H1 (cell line): ENCODE measurements around the gene F8. TPM values are rescaled to one million over a fixed set of nuclear protein-coding genes. Genes with fewer than 3 reads are reported as not detected.

Experiments used
- CTCF ChIA-PET: fragments of 300-600 bp; sonication (Branson Sonifier 250); formaldehyde crosslinking; loops from one replicate; lab custom pipeline; 2021; ENCODE audit not compliant: partially characterized antibody; lab: Charles Lee
- POLR2A ChIA-PET: fragments of 300-600 bp; sonication (Branson Sonifier 250); formaldehyde crosslinking; loops from one replicate; lab custom pipeline; 2021; ENCODE audit warnings: inconsistent platforms; ENCODE audit not compliant: partially characterized antibody; lab: Charles Lee
- DNase-seq, 2 experiments: peaks; one replicate each; pipeline versions ENCODE4 v3.0.0 to v3.0.0-alpha.2; 2010 to 2022; ENCODE audit warnings: low spot score in 2 of 2, low read depth in 1 of 2, mixed read lengths in 1 of 2
- FAIRE-seq: peaks from 2 replicates; lab custom pipeline; 2011; peaks lifted over from hg19 to GRCh38; lab: Jason Lieb, UNC
- H2AFZ ChIP-seq: 2 replicates; pipeline ENCODE4 v1.8.1; 2012; ENCODE audit warnings: low read length, inconsistent platforms
- H2AK5ac ChIP-seq: 2 replicates; pipeline ENCODE4 v1.6.1; 2013; ENCODE audit warnings: low read depth, low read length
- H2BK120ac ChIP-seq: replicated peaks from 2 replicates; pipeline ENCODE3; 2013; ENCODE audit warnings: low read depth, low read length, inconsistent platforms
- H2BK12ac ChIP-seq: 2 replicates; pipeline ENCODE4 v1.6.1; 2013; ENCODE audit warnings: low read depth, low read length
- H2BK15ac ChIP-seq: 2 replicates; pipeline ENCODE4 v1.6.1; 2013; ENCODE audit warnings: low read length
- H2BK20ac ChIP-seq: 2 replicates; pipeline ENCODE4 v1.6.1; 2013; ENCODE audit warnings: low read length
- H2BK5ac ChIP-seq: 2 replicates; pipeline ENCODE4 v1.6.1; 2013; ENCODE audit warnings: low read depth, low read length
- H3K14ac ChIP-seq: 2 replicates; pipeline ENCODE4 v1.6.1; 2013; ENCODE audit warnings: inconsistent platforms; ENCODE audit not compliant: insufficient read length
- H3K18ac ChIP-seq: 2 replicates; pipeline ENCODE4 v1.6.1; 2013; ENCODE audit warnings: low read length; ENCODE audit errors: extremely low read depth
- H3K23ac ChIP-seq: 2 replicates; pipeline ENCODE4 v1.6.1; 2013; ENCODE audit warnings: inconsistent platforms; ENCODE audit not compliant: insufficient read length
- H3K23me2 ChIP-seq: 2 replicates; pipeline ENCODE4 v1.6.1; 2013; ENCODE audit warnings: low read depth, low read length
- H3K27ac ChIP-seq: 2 replicates; pipeline ENCODE4 v1.6.1; 2011; ENCODE audit warnings: low read depth, low read length, inconsistent platforms
- H3K27me3 ChIP-seq, 4 experiments: replicated peaks in 1 of 4; 1 replicate in 1 of 4; 2 replicates in 3 of 4; pipeline versions ENCODE4 v1.6.1 to v1.8.1; 2011 to 2013; ENCODE audit warnings: low read length in 3 of 4, mild to moderate bottlenecking in 3 of 4, inconsistent platforms in 2 of 4, mixed read lengths in 2 of 4, moderate library complexity in 1 of 4; ENCODE audit not compliant: control insufficient read depth in 3 of 4, insufficient read depth in 3 of 4; ENCODE audit errors: extremely low read depth in 1 of 4
- H3K36me3 ChIP-seq, 4 experiments: 2 replicates each; pipeline versions ENCODE4 v1.6.1 to v1.8.1; 2011 to 2013; ENCODE audit warnings: mild to moderate bottlenecking in 4 of 4, low read length in 3 of 4, moderate library complexity in 2 of 4, control low read depth in 1 of 4, inconsistent platforms in 1 of 4; ENCODE audit not compliant: insufficient read depth in 4 of 4, control insufficient read depth in 2 of 4
- H3K4ac ChIP-seq: replicated peaks from 2 replicates; pipeline ENCODE3; 2013; ENCODE audit warnings: low read length, low read depth, mixed read lengths, inconsistent platforms; ENCODE audit not compliant: insufficient read length
- H3K4me1 ChIP-seq, 4 experiments: replicated peaks in 1 of 4; 1 replicate in 1 of 4; 2 replicates in 3 of 4; pipeline versions ENCODE4 v1.6.1 to v1.8.1; 2011 to 2013; ENCODE audit warnings: low read length in 3 of 4, inconsistent platforms in 2 of 4, mixed read lengths in 1 of 4; ENCODE audit not compliant: insufficient read depth in 4 of 4, control insufficient read depth in 3 of 4
- H3K4me2 ChIP-seq, 2 experiments: 2 replicates each; pipeline versions ENCODE4 v1.6.1 to v1.8.1; 2011 to 2013; ENCODE audit warnings: low read depth in 2 of 2, low read length in 2 of 2, control low read depth in 1 of 2, inconsistent platforms in 1 of 2, mild to moderate bottlenecking in 1 of 2; ENCODE audit not compliant: insufficient read depth in 1 of 2
- H3K4me3 ChIP-seq, 4 experiments: fragments of 200-600, 300-600 bp in 1 of 4; sonication (generic), shearing (Covaris generic), sonication (Bioruptor Twin) in 1 of 4; 2 replicates each; pipeline versions ENCODE4 v1.5.1 to v1.8.1; 2011 to 2016; ENCODE audit warnings: low read length in 4 of 4, low read depth in 3 of 4, control low read depth in 2 of 4, inconsistent platforms in 2 of 4, mild to moderate bottlenecking in 2 of 4, mixed read lengths in 1 of 4, moderate library complexity in 1 of 4; ENCODE audit not compliant: insufficient read depth in 2 of 4; ENCODE audit errors: extremely low read depth in 1 of 4
- H3K56ac ChIP-seq: replicated peaks from 2 replicates; pipeline ENCODE3; 2013; ENCODE audit warnings: low read depth, mild to moderate bottlenecking, mixed read lengths, low read length, inconsistent platforms; ENCODE audit not compliant: insufficient read length
- H3K79me1 ChIP-seq: 2 replicates; pipeline ENCODE4 v1.6.1; 2013; ENCODE audit warnings: low read depth, low read length, control low read depth
- H3K79me2 ChIP-seq, 2 experiments: 2 replicates each; pipeline versions ENCODE4 v1.6.1 to v1.8.1; 2012 to 2013; ENCODE audit warnings: low read length in 2 of 2, mild to moderate bottlenecking in 2 of 2, inconsistent platforms in 1 of 2; ENCODE audit not compliant: insufficient read depth in 2 of 2, control insufficient read depth in 1 of 2
- H3K9ac ChIP-seq, 4 experiments: replicated peaks in 1 of 4; 1 replicate in 1 of 4; 2 replicates in 3 of 4; pipeline versions ENCODE4 v1.6.1 to v1.8.1; 2011 to 2013; ENCODE audit warnings: low read depth in 3 of 4, low read length in 3 of 4, control low read depth in 2 of 4, mild to moderate bottlenecking in 2 of 4, moderate library complexity in 2 of 4, inconsistent platforms in 1 of 4; ENCODE audit errors: extremely low read depth in 1 of 4
- H3K9me3 ChIP-seq, 2 experiments: 2 replicates each; pipeline versions ENCODE4 v1.6.1 to v1.8.1; 2012 to 2013; ENCODE audit warnings: mild to moderate bottlenecking in 2 of 2, moderate library complexity in 2 of 2, control low read depth in 1 of 2, inconsistent platforms in 1 of 2, low read depth in 1 of 2, low read length in 1 of 2, mixed read lengths in 1 of 2; ENCODE audit not compliant: insufficient read depth in 2 of 2
- H4K20me1 ChIP-seq, 2 experiments: replicated peaks in 1 of 2; 2 replicates each; pipeline versions ENCODE3 to v1.8.1; 2011 to 2013; ENCODE audit warnings: inconsistent platforms in 2 of 2, low read length in 2 of 2, mild to moderate bottlenecking in 1 of 2; ENCODE audit not compliant: insufficient read depth in 2 of 2, control insufficient read depth in 1 of 2
- H4K5ac ChIP-seq: 2 replicates; pipeline ENCODE4 v1.6.1; 2013; ENCODE audit warnings: low read length, low read depth, mixed read lengths, inconsistent platforms; ENCODE audit not compliant: insufficient read length
- H4K8ac ChIP-seq: 2 replicates; pipeline ENCODE4 v1.8.0; 2013; ENCODE audit warnings: mild to moderate bottlenecking, moderate library complexity, low read length, inconsistent platforms; ENCODE audit not compliant: insufficient read depth; ENCODE audit errors: extremely low read depth
- H4K91ac ChIP-seq: replicated peaks from 2 replicates; pipeline ENCODE3; 2013; ENCODE audit warnings: low read length, mixed read lengths, inconsistent platforms; ENCODE audit not compliant: insufficient read length
- NANOG ChIP-seq: IDR thresholded peaks from 2 replicates; pipeline ENCODE4 v1.6.1; 2011; ENCODE audit warnings: low read length, low read depth, mild to moderate bottlenecking, inconsistent platforms; ENCODE audit not compliant: insufficient read depth, poor library complexity, severe bottlenecking
- RAD21 ChIP-seq, 2 experiments: IDR thresholded peaks in 1 of 2; conservative IDR thresholded peaks in 1 of 2; 2 replicates each; pipeline ENCODE4 v1.6.1; 2011; ENCODE audit warnings: low read depth in 2 of 2, low read length in 2 of 2, improper control_type of control experiment in 1 of 2, inconsistent platforms in 1 of 2, mild to moderate bottlenecking in 1 of 2, moderate library complexity in 1 of 2
- RXRA ChIP-seq: IDR thresholded peaks from 2 replicates; pipeline ENCODE4 v1.6.1; 2011; ENCODE audit warnings: low read depth, mild to moderate bottlenecking, low read length, moderate library complexity; ENCODE audit not compliant: insufficient read depth
- SP2 ChIP-seq: IDR thresholded peaks from 2 replicates; pipeline ENCODE4 v1.6.1; 2012; ENCODE audit warnings: mild to moderate bottlenecking, low read length, inconsistent platforms
- WGBS, 2 experiments: shearing (Covaris generic) in 1 of 2; methylation state at CpG; one replicate each; pipeline versions ENCODE4 v1.1.6 to v1.1.7; 2013 to 2015; ENCODE audit warnings: low lambda C conversion rate in 2 of 2, mixed read lengths in 2 of 2, inconsistent platforms in 1 of 2, low coverage in 1 of 2, missing lambda C conversion rate in 1 of 2; ENCODE audit not compliant: insufficient replicate concordance in 2 of 2, insufficient coverage in 1 of 2, insufficient read length in 1 of 2; ENCODE audit errors: extremely low coverage in 1 of 2, missing lambda C conversion rate in 1 of 2; 5-methylcytosine and 5-hydroxymethylcytosine counted together
- polyA plus RNA-seq, 7 experiments: library from polyadenylated mRNA; depleted of rRNA in 3 of 7; stranded (reverse) in 5 of 7; unstranded in 2 of 7; fragments of >200 nt in 5 of 7; fragments of 200-250 nt in 2 of 7; gene quantifications; 1 replicate in 5 of 7; 2 replicates in 1 of 7; 4 replicates in 1 of 7; pipeline versions ENCODE4 v1.2.1 to v1.2.3, GENCODE V29; 2011 to 2013; ENCODE audit warnings: missing spikeins in 2 of 7, mixed read lengths in 2 of 7
- total RNA-seq: library from RNA; stranded (reverse); fragmentation: NEBNext Ultra II Directional; extraction: Animal tissue kit (Norgen Biotek cat#: 25700); gene quantifications from 2 replicates; pipeline ENCODE4 v1.2.1, GENCODE V29; 2021
- TF ChIP-seq, protein P1 (sequence below), 3 experiments: IDR thresholded peaks; 1 replicate in 2 of 3; 2 replicates in 1 of 3; pipeline versions ENCODE4 v1.5.1 to v1.6.1; 2011; ENCODE audit warnings: low read length in 3 of 3, mild to moderate bottlenecking in 3 of 3, inconsistent platforms in 2 of 3, low read depth in 1 of 3, moderate library complexity in 1 of 3; ENCODE audit not compliant: insufficient read depth in 1 of 3; ENCODE audit errors: control extremely low read depth in 1 of 3

Gene F8
- total and polyA plus RNA-seq, 2 of the 8 experiments (the other 6 are each of a cell fraction or from before 2014, with no cell fraction given), result 1.1 to 2.6 TPM

DNA sequence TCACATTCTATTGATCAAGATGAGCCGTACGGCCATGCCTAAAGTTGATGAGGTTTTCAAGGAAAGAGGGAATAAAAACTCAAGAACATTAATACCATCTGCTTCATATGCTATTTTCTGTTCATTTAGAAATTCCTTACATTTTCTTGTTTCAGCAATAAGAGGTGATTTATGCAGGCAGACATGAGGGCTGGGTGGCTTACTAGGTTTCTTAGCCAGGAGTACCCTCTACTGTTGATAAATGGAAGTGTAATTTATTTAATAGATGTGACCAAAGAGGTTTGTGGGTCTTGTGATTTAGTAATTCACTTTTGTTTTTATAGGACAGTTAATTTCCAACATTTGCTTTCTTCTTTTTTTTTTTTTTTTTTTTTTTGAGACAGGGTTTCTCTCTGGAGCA lies 181.7 kb downstream of the F8 start:
- Histone ChIP-seq H2BK120ac (no peak overlapping the region), H3K4me3 (no peak overlapping the region), H3K36me3 (no peaks in the 10 kb centered on the region), H3K9me3 (no peaks in the 10 kb centered on the region), H3K79me1 (no peaks in the 10 kb centered on the region), H2BK15ac (no peak overlapping the region), H2BK12ac (no peak overlapping the region), H3K14ac (no peak overlapping the region), H3K23me2 (no peaks in the 10 kb centered on the region), H4K91ac (no peak overlapping the region), H3K4ac (no peak overlapping the region), H3K18ac (no peak overlapping the region), H3K56ac (no peak overlapping the region), H4K20me1 (no peaks in the 10 kb centered on the region), H2BK5ac (no peak overlapping the region), H3K4me2 (no peak overlapping the region), H3K4me1 (no peaks in the 10 kb centered on the region), H2BK20ac (no peak overlapping the region), H2AFZ (no peak overlapping the region), H3K27ac (no peak overlapping the region), H3K9ac (no peak overlapping the region), H2AK5ac (no peak overlapping the region), H3K23ac (no peak overlapping the region), H4K8ac (no peak overlapping the region), H3K27me3 (no peaks in the 10 kb centered on the region), H3K79me2 (no peaks in the 10 kb centered on the region), H4K5ac (no peak overlapping the region)
- FAIRE-seq (no peak), DNase-seq (no peak)
- POLR2A ChIA-PET, result interaction anchor here (1.0 kb wide), 1 partner anchor 64 kb away, joined by 3 read pairs; no protein-coding TSS in a partner anchor
- 100% methylated on average over 2 of the region's 2 CpGs; no CpG with 5 or more reads in 1 of the 2 experiments for WGBS, 2 experiments
- TF ChIP-seq SP2 (no peak), RXRA (no peak), NANOG (no peak), RAD21 (IDR thresholded peaks at IDR 0.05 in 1 of 2, conservative IDR thresholded peaks at IDR 0.05 in 1 of 2; ENCODE audit: low read depth in 2 of 2, low read length in 2 of 2) (peak; percentile 73 to 82)
- TF ChIP-seq, protein P1, sequence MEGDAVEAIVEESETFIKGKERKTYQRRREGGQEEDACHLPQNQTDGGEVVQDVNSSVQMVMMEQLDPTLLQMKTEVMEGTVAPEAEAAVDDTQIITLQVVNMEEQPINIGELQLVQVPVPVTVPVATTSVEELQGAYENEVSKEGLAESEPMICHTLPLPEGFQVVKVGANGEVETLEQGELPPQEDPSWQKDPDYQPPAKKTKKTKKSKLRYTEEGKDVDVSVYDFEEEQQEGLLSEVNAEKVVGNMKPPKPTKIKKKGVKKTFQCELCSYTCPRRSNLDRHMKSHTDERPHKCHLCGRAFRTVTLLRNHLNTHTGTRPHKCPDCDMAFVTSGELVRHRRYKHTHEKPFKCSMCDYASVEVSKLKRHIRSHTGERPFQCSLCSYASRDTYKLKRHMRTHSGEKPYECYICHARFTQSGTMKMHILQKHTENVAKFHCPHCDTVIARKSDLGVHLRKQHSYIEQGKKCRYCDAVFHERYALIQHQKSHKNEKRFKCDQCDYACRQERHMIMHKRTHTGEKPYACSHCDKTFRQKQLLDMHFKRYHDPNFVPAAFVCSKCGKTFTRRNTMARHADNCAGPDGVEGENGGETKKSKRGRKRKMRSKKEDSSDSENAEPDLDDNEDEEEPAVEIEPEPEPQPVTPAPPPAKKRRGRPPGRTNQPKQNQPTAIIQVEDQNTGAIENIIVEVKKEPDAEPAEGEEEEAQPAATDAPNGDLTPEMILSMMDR (IDR thresholded peaks at IDR 0.05; ENCODE audit: control extremely low read depth in 1 of 3, insufficient read depth in 1 of 3, low read depth in 1 of 3, low read length in 3 of 3), result peak in 2 of 3 experiments; percentile 28 to 31; a peak in 2 of 4 replicates
- CTCF ChIA-PET, result interaction anchor here (0.7 to 1.1 kb wide), 6 partner anchors 55 to 243 kb away, joined by 3 to 5 read pairs (median 3); no protein-coding TSS in a partner anchor
